GM06990 (cell line): ENCODE measurements around the gene USP31.

Source experiments
- DNase-seq: peaks from one replicate; pipeline ENCODE4 v3.0.0-alpha.2; 2011; ENCODE audit not compliant: insufficient read length; ENCODE audit errors: extremely low read depth
- H3K27me3 ChIP-seq: replicated peaks from 2 replicates; pipeline ENCODE4 v1.6.0; 2011; ENCODE audit warnings: low read length; ENCODE audit not compliant: control insufficient read depth, insufficient read depth
- H3K36me3 ChIP-seq: 2 replicates; pipeline ENCODE4 v1.5.1; 2011; ENCODE audit warnings: low read length; ENCODE audit not compliant: control insufficient read depth, insufficient read depth
- H3K4me3 ChIP-seq: replicated peaks from 2 replicates; pipeline ENCODE4 v1.5.1; 2011; ENCODE audit warnings: low read depth, mild to moderate bottlenecking, control low read depth, low read length
- CTCF ChIP-seq: IDR thresholded peaks from 2 replicates; pipeline ENCODE4 v1.5.1; 2011; ENCODE audit warnings: low read length, control low read depth, mild to moderate bottlenecking, inconsistent platforms; ENCODE audit not compliant: insufficient read depth, poor library complexity, severe bottlenecking

Gene USP31

GRCh38 chr16:23140107-23140506 is 9.1 kb downstream of the USP31 start:
- DNase-seq, result no peak
- Histone ChIP-seq H3K27me3 (no peaks in the 10 kb centered on the region), H3K36me3 (no peaks in the 10 kb centered on the region), H3K4me3 (no peak overlapping the region)
- TF ChIP-seq CTCF, result no peak

GRCh38 chr16:23137818-23138217 is 11.4 kb downstream of the USP31 start:
- no peak overlapping the region for H3K4me3 ChIP-seq
- no peaks in the 10 kb centered on the region for H3K36me3 ChIP-seq
- DNase-seq, result no peak
- TF ChIP-seq CTCF, result no peak
- no peaks in the 10 kb centered on the region for H3K27me3 ChIP-seq

- no peak for TF ChIP-seq CTCF
- H3K27me3 ChIP-seq, result no peaks in the 10 kb centered on the region
- no peak for DNase-seq
Observed at GRCh38 chr16:23137256-23137655, 12.0 kb downstream of the USP31 start.

GRCh38 chr16:23134274-23134673 is 15.0 kb downstream of the USP31 start:
- no peak for DNase-seq

More at GRCh38 chr16:23137256-23137655, 12.0 kb downstream of the USP31 start:
- H3K36me3 ChIP-seq, result no peaks in the 10 kb centered on the region
- no peak overlapping the region for H3K4me3 ChIP-seq

GRCh38 chr16:23132775-23133463 is 16.3 kb downstream of the USP31 start:
- Histone ChIP-seq H3K36me3 (no peaks in the 10 kb centered on the region), H3K4me3 (no peak overlapping the region), H3K27me3 (no peaks in the 10 kb centered on the region)
- DNase-seq, result no peak
- no peak for TF ChIP-seq CTCF

More at GRCh38 chr16:23134274-23134673, 15.0 kb downstream of the USP31 start:
- Histone ChIP-seq H3K27me3 (no peaks in the 10 kb centered on the region), H3K4me3 (no peak overlapping the region), H3K36me3 (no peaks in the 10 kb centered on the region)
- no peak for TF ChIP-seq CTCF
